HL-60 (cell line): ENCODE results near the gene PLEKHB1.

Experiments
- DNase-seq, 2 experiments: peaks; one replicate each; pipeline ENCODE4 v3.0.0-alpha.2; 2010 to 2020; ENCODE audit warnings: low read depth in 1 of 2, low spot score in 1 of 2
- H3K27ac ChIP-seq: fragments of 250-450 bp; sonication (Bioruptor Pico); replicated peaks from 2 replicates; pipeline ENCODE4 v1.5.1; 2020; ENCODE audit warnings: mild to moderate bottlenecking, moderate library complexity
- H3K27me3 ChIP-seq: fragments of 250-450 bp; sonication (Bioruptor Pico); 2 replicates; pipeline ENCODE4 v1.5.1; 2021; ENCODE audit warnings: mild to moderate bottlenecking, moderate library complexity; ENCODE audit not compliant: insufficient read depth, poor library complexity, severe bottlenecking
- H3K4me3 ChIP-seq: replicated peaks from 2 replicates; pipeline ENCODE4 v1.5.1; 2011; ENCODE audit warnings: mild to moderate bottlenecking, control low read depth, low read length; ENCODE audit not compliant: insufficient read depth
- GABPA ChIP-seq: IDR thresholded peaks from 2 replicates; pipeline ENCODE4 v1.6.1; 2012; ENCODE audit warnings: low read depth
- POLR2AphosphoS5 ChIP-seq: IDR thresholded peaks from 2 replicates; pipeline ENCODE4 v1.6.1; 2012; ENCODE audit warnings: low read depth
- SPI1 ChIP-seq: IDR thresholded peaks from 2 replicates; pipeline ENCODE4 v1.6.1; 2012; ENCODE audit warnings: low read depth, mild to moderate bottlenecking, borderline replicate concordance
- TF ChIP-seq, protein P1 (sequence below): IDR thresholded peaks from 2 replicates; pipeline ENCODE4 v1.6.1; 2012; ENCODE audit warnings: low read depth; ENCODE audit not compliant: insufficient replicate concordance
- TF ChIP-seq, protein P2 (sequence below): IDR thresholded peaks from one replicate; pipeline ENCODE4 v1.5.1; 2011; ENCODE audit warnings: low read length, control low read depth, inconsistent platforms; ENCODE audit not compliant: insufficient read depth

PLEKHB1 gene

DNA sequence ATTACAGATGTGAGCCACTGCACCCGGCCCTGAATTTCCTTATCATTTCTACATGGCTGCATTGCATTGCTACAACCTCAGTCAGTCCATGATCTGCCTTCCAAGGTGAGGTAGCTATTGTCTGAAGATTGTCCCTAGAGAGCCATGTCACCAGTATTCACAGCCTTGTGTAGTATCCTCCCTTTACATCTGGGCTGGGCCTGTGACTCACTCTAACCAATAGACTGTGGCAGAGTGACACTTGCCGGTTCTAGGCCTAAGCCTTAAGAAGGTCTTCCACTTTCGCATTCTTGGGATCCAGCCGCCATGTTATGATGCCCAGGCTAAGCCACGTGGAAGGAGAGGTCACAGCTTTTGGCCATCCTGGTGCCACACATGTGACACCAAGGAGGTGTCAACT lies 10.1 kb upstream of the PLEKHB1 start:
- Histone ChIP-seq H3K4me3 (no peak overlapping the region), H3K27ac (no peak overlapping the region), H3K27me3 (no peaks in the 10 kb centered on the region)
- TF ChIP-seq, protein P1, sequence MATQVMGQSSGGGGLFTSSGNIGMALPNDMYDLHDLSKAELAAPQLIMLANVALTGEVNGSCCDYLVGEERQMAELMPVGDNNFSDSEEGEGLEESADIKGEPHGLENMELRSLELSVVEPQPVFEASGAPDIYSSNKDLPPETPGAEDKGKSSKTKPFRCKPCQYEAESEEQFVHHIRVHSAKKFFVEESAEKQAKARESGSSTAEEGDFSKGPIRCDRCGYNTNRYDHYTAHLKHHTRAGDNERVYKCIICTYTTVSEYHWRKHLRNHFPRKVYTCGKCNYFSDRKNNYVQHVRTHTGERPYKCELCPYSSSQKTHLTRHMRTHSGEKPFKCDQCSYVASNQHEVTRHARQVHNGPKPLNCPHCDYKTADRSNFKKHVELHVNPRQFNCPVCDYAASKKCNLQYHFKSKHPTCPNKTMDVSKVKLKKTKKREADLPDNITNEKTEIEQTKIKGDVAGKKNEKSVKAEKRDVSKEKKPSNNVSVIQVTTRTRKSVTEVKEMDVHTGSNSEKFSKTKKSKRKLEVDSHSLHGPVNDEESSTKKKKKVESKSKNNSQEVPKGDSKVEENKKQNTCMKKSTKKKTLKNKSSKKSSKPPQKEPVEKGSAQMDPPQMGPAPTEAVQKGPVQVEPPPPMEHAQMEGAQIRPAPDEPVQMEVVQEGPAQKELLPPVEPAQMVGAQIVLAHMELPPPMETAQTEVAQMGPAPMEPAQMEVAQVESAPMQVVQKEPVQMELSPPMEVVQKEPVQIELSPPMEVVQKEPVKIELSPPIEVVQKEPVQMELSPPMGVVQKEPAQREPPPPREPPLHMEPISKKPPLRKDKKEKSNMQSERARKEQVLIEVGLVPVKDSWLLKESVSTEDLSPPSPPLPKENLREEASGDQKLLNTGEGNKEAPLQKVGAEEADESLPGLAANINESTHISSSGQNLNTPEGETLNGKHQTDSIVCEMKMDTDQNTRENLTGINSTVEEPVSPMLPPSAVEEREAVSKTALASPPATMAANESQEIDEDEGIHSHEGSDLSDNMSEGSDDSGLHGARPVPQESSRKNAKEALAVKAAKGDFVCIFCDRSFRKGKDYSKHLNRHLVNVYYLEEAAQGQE = no peak
- TF ChIP-seq GABPA = no peak
- TF ChIP-seq SPI1 = no peak
- TF ChIP-seq, protein P2, sequence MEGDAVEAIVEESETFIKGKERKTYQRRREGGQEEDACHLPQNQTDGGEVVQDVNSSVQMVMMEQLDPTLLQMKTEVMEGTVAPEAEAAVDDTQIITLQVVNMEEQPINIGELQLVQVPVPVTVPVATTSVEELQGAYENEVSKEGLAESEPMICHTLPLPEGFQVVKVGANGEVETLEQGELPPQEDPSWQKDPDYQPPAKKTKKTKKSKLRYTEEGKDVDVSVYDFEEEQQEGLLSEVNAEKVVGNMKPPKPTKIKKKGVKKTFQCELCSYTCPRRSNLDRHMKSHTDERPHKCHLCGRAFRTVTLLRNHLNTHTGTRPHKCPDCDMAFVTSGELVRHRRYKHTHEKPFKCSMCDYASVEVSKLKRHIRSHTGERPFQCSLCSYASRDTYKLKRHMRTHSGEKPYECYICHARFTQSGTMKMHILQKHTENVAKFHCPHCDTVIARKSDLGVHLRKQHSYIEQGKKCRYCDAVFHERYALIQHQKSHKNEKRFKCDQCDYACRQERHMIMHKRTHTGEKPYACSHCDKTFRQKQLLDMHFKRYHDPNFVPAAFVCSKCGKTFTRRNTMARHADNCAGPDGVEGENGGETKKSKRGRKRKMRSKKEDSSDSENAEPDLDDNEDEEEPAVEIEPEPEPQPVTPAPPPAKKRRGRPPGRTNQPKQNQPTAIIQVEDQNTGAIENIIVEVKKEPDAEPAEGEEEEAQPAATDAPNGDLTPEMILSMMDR = no peak
- TF ChIP-seq POLR2AphosphoS5 = no peak
- DNase-seq = no peak

DNA sequence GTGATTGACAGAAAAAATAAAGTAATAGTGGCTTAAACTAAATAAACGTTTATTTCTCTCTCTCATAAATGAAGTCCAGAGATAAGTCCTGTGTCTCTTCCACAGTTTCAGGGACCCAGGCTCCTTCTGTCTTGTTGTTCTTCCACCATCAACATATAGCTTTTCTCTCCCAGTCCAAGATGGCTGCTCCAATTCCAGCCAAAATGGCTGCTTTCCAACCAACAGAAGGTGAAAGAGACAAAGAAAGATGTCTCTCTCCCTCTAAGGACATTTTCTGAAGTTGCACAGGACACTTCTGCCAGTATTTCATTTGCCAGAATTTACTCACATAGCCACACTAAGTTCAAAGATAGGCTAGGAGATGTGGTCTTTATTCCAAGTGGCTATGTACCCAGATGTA lies 9.4 kb upstream of the PLEKHB1 start:
- no peak for DNase-seq
- no peak overlapping the region for H3K4me3 ChIP-seq
- no peaks in the 10 kb centered on the region for H3K27me3 ChIP-seq
- H3K27ac ChIP-seq = no peak overlapping the region
- TF ChIP-seq, protein P1 = no peak
- TF ChIP-seq GABPA = no peak
- no peak for TF ChIP-seq POLR2AphosphoS5
- TF ChIP-seq, protein P2 = no peak
- TF ChIP-seq SPI1 = no peak

DNA sequence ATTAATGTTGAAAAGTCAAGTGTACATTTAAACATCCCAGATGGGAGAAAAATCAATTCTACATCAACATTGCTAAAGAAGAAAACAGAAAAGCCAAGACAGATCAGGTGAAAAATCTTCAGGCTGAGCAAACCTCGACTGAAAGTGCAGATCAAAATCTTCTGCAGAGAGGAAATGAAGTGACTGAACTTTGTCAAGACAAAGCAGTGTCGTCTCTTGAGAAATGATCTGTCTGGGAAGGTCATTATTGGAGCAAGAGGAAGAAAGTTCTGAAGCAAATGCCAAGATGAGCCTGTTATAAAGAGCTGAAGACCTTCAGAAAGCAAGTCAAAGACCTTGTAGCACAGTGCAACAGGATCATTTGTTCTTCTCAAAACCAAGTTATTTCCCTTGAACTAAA lies 5.8 kb upstream of the PLEKHB1 start:
- Histone ChIP-seq H3K27ac (no peak overlapping the region), H3K27me3 (no peaks in the 10 kb centered on the region), H3K4me3 (no peak overlapping the region)
- no peak for DNase-seq
- no peak for TF ChIP-seq POLR2AphosphoS5
- TF ChIP-seq, protein P1 = no peak
- no peak for TF ChIP-seq SPI1
- TF ChIP-seq GABPA = no peak
- TF ChIP-seq, protein P2 = no peak
